ENCODE measurements around the gene EPS8L2.
A peak's percentile ranks its signal among the peaks of the same experiment; 100 is the strongest.

EPS8L2 gene

GRCh38 chr11:722346-722811, 16.3 kb downstream of the EPS8L2 start:
- H3K27ac ChIP-seq (replicated peaks), result no peak overlapping the region
- no peak for DNase-seq (ENCODE audit: low read depth in 1 of 2, low spot score in 1 of 2)
- H3K27me3 ChIP-seq (ENCODE audit: insufficient read depth, poor library complexity, severe bottlenecking), result peaks cover 11% of the 10 kb centered on the region
- TF ChIP-seq CTCF (IDR thresholded peaks at IDR 0.05; ENCODE audit: insufficient read depth, low read length), result no peak
- no peak for TF ChIP-seq GABPA (IDR thresholded peaks at IDR 0.05; ENCODE audit: low read depth)
- no peak for TF ChIP-seq REST (IDR thresholded peaks at IDR 0.05; ENCODE audit: insufficient replicate concordance, low read depth)
- no peak for TF ChIP-seq POLR2AphosphoS5 (IDR thresholded peaks at IDR 0.05; ENCODE audit: low read depth)
- TF ChIP-seq SPI1 (IDR thresholded peaks at IDR 0.05; ENCODE audit: borderline replicate concordance, low read depth), result no peak
- no peak overlapping the region for H3K4me3 ChIP-seq (replicated peaks; ENCODE audit: insufficient read depth, low read length)

- Histone ChIP-seq H3K27me3 (ENCODE audit: insufficient read depth, poor library complexity, severe bottlenecking) (peaks cover 11% of the 10 kb centered on the region), H3K27ac (replicated peaks) (no peak overlapping the region), H3K4me3 (replicated peaks; ENCODE audit: insufficient read depth, low read length) (no peak overlapping the region)
- peak in 1 of 2 experiments; percentile 39 for DNase-seq (ENCODE audit: low read depth in 1 of 2, low spot score in 1 of 2)
- TF ChIP-seq GABPA (IDR thresholded peaks at IDR 0.05; ENCODE audit: low read depth) (no peak), CTCF (IDR thresholded peaks at IDR 0.05; ENCODE audit: insufficient read depth, low read length) (peak; percentile 35)
Observed at GRCh38 chr11:723120-723883, 17.3 kb downstream of the EPS8L2 start.

- Histone ChIP-seq H3K27ac (replicated peaks) (no peak overlapping the region), H3K27me3 (ENCODE audit: insufficient read depth, poor library complexity, severe bottlenecking) (peaks cover 11% of the 10 kb centered on the region), H3K4me3 (replicated peaks; ENCODE audit: insufficient read depth, low read length) (no peak overlapping the region)
- no peak for DNase-seq (ENCODE audit: low read depth in 1 of 2, low spot score in 1 of 2)
- TF ChIP-seq REST (IDR thresholded peaks at IDR 0.05; ENCODE audit: insufficient replicate concordance, low read depth), result no peak
Observed at GRCh38 chr11:724049-724777, 18.2 kb downstream of the EPS8L2 start.

- Histone ChIP-seq H3K4me3 (replicated peaks; ENCODE audit: insufficient read depth, low read length) (no peak overlapping the region), H3K27me3 (ENCODE audit: insufficient read depth, poor library complexity, severe bottlenecking) (peaks cover 8% of the 10 kb centered on the region), H3K27ac (replicated peaks) (no peak overlapping the region)
- TF ChIP-seq SPI1 (IDR thresholded peaks at IDR 0.05; ENCODE audit: borderline replicate concordance, low read depth), result no peak
- no peak for TF ChIP-seq CTCF (IDR thresholded peaks at IDR 0.05; ENCODE audit: insufficient read depth, low read length)
- TF ChIP-seq POLR2AphosphoS5 (IDR thresholded peaks at IDR 0.05; ENCODE audit: low read depth), result no peak
- TF ChIP-seq GABPA (IDR thresholded peaks at IDR 0.05; ENCODE audit: low read depth), result no peak
- no peak for TF ChIP-seq REST (IDR thresholded peaks at IDR 0.05; ENCODE audit: insufficient replicate concordance, low read depth)
- no peak for DNase-seq (ENCODE audit: low read depth in 1 of 2, low spot score in 1 of 2)
Observed at GRCh38 chr11:724778-725386, 18.9 kb downstream of the EPS8L2 start.

All from HL-60 (cell line).